GM19025 (cell line): ENCODE measurements around the gene CSRNP2.
"Not testable (repeated sequence)": the region's sequence is repeated elsewhere in the genome, so short reads cannot be mapped to it uniquely, and the experiment has no call there.

Experiments
- ATAC-seq: cut with Tn5 transposase; IDR thresholded peaks from one replicate; pipeline ENCODE4 v1.9.1; 2021; ENCODE audit warnings: mild to moderate bottlenecking, low read depth, moderate library complexity; ENCODE audit not compliant: unreplicated experiment

Gene CSRNP2

GRCh38 chr12:51033048-51033447 lies 50.3 kb downstream of the CSRNP2 start:
- no peak for ATAC-seq

DNA sequence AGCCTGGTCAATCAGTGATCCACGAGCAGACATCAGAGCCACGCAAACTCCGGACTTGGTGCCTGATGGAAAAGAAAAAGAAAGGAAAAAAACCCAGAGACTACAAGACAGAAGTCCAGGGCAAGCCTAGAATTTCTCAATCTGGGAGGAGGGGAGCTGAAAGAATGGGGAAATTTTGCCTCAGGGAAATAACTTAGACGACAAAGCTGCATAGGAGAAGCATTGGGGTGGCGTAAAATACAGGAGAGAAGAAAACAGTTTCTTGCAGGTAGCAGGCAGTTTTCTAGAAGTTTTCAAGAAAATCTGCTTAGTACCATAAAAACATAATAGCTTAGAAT lies 54.6 kb downstream of the CSRNP2 start:
- ATAC-seq: no peak

GRCh38 chr12:51028126-51028812 lies 55.1 kb downstream of the CSRNP2 start:
- ATAC-seq: no peak

GRCh38 chr12:51027342-51027835 lies 56.0 kb downstream of the CSRNP2 start:
- no peak for ATAC-seq

DNA sequence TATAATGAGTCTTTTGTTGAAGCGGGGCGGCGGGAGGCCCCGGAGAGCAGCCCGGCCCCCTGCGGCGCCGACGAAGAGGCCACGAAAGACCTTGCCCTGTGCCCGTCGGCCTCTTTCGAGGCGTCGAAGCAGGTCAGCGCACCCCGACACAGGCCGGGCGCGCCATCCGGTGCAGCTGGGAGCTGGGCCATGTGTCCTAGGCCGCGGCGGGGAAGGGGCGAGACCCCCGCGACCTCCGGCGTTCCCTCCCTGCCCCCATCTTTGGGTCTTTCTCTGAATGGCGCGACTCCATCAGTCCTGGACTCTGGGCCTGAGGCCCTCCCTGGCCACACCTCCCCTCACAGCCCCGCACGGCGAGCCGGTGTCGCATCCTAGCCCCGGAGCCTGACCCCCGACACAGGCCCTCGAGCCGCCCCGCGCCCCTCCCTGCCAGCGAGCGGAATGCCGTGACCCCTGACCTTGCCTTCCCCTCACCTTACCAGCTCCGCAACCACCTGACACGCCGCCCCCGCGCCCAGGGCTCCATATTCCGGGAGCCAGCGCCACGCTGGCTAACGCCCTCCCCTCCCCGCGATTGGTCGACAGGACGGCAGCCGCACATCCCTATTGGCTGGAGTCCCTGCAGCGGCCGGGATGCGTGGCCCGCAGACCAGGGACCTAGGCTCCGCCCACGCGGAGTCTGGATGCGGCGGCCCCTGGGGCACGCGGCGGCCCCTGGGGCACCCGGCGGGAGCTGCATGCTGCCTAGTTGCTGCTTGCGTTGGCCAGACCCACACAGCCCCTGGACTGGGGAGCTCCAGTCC lies 57.4 kb downstream of the CSRNP2 start, which contains the start of gene SLC11A2:
Gene SLC11A2 (minus strand): TSS at position 549 of the 803 bp plus-strand sequence. CDS start 15,656 bp downstream, outside the sequence.
- peak; percentile 96 for ATAC-seq

DNA sequence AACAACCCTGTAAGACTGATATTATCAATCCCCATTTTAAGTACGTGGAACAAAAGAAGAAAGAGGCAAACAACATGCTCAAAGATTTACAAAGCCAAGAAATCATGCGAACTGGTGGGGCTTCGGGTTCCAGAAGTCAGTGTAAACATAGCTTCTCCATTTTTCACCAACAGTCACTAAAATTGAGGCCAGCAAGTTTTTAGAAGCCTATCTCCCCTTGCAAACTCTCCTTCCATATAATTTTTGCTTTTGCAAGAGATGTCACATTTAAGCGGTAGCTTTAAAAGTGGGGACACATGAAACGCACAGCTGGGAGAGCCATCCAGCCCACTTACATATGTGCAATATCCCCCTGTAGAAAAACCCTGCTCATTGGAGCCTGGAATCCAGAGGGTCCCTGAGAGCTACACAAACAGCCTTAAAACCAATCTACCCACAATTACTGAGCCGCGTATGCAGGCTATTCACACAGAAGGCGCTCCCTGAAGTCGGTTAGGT lies 58.0 kb downstream of the CSRNP2 start:
- no peak for ATAC-seq

DNA sequence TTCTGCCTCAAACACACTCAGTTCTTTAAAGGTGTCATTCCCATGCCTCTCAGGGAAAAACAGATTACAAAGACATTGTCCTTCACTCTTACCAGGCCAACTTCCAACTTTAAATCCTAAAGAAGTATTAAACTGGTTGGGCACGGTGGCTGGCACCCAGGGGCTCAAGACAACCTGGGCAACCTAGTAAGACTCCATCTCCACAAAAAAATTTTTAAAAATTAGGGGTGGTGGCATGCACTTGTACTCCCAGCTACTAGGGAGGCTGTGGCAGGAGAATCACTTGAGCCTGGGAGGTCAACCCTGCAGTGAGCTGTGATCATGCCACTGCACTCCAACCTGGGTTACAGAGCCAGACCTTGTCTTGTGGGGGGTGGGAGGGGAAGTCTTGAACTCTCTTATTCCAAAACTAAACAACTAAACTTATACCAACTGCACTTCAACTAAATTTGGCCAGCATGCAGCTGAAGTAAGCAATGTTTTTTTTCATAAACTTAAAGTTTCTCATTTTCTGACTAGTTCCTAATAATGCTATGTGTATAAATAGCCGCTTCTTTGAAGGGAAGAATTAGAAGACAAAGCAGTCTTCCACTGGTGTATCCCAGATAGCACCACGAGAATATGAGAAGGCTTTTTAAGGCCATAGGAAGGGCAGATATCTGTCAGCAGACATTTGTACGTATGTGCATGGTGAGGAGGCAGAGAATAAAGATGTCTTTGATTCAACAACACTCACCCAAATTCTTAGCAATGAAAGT lies 59.6 kb downstream of the CSRNP2 start:
- no peak for ATAC-seq

GRCh38 chr12:51021694-51022093 lies 61.7 kb downstream of the CSRNP2 start:
- no peak for ATAC-seq

GRCh38 chr12:51020448-51021182 lies 62.8 kb downstream of the CSRNP2 start:
- ATAC-seq: no peak

- no peak for ATAC-seq
Observed at GRCh38 chr12:51019927-51020326, 63.5 kb downstream of the CSRNP2 start.

DNA sequence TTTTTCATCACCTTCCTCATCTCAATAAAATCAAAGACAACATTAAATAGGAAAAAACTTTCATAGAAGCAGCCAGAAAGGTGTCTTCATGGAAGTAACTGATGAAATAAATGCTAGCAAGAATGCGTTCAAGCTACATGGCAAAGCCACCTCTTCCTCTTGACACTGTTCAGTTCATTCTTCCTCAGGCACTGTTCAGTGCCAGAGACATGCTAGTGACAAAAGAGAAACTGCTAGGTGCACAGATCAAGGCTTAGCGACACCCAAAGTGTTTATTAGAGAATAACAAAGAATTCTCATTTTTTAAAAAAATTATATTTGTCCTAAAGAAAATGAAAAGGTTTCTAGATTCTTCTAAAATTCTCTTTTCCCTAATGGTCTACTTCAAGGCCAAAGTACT lies 64.4 kb downstream of the CSRNP2 start:
- no peak for ATAC-seq

DNA sequence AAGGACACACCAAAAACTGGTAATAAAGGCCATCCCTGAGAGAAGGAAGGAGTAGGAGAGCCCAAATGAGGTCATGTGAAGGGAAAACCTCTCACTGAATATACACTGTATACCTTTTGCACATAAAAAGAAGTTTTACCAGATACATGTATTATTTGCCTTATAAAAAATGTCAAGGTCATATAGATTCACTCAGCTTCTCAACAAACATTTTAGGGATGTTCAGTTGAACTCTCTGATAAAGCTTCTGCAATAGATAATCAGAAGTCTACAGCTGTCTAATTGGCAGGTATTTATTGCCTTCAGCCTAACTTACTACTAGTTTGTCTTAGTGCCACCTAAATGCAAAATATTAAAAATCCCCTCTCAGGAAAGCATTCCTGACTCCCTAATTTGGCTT lies 65.9 kb downstream of the CSRNP2 start:
- no peak for ATAC-seq

DNA sequence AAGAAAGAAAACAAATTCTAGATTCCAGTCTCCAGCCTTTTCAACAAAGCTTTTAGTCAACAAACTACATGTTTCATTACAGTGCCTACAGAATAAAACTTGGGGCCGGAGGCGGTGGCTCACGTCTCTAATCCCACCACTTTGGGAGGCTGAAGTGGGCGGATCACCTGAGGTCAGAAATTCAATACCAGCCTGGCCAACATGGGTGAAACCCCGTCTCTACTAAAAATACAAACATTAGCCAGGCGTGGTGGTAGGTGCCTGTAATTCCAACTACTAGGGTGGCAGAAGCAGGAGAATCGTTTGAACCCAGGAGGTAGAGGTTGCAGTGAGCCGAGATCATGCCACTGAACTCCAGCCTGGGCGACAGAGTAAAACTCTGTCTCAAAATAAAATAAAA lies 68.9 kb downstream of the CSRNP2 start:
- not testable (repeated sequence) for ATAC-seq

- no peak for ATAC-seq
Observed at GRCh38 chr12:51013441-51013840, 70.0 kb downstream of the CSRNP2 start.

DNA sequence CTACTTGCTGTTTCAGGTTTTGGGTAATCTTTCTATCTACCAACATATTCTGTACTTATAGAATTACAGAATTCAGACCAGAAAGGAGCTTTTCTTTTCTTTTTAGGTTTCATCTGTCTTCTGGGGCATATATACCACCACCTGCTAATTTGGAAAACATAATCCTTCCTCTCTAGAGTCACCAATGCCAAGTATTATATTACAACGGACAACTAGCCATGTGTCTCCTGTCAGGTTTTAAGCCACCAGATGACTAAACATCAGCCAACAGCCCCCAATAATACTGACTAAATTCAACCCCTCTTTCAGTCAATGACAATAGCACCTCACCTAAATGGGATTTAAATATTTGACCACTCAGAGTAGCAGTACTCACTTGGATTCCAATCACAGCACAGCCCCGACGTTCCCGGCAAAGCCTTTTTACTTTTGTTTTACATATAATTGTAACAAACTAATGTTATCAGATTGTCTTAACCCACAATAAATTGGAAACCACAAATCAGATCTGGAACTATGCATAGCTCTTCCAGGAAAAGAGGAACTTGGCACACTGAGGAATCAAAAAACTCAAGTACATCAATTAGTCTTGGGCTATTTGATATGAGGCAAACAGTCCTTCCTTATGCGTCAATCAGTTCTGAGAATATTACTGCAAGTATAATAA lies 70.7 kb downstream of the CSRNP2 start:
- no peak for ATAC-seq

DNA sequence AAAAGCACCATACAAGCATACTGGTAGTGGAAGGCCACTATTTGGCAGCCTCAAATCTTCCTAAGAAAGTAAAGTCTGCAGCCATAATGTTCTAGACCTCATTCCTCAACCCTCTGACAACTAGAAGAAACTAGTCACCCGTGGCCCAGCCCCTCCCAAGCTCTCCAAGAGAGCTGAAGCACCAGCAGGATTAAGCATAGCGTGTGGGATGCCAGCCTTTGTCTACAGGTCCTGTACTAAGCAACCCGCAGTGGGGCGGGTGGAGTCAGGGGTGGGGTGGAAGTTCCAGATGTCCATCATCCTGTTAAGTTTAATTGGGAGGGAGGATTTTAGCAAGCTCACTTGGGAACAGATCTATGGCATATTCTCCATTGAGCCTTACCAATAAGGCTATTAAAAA lies 71.4 kb downstream of the CSRNP2 start:
- ATAC-seq: no peak
